ENCODE data around the gene PACC1.

DNA sequence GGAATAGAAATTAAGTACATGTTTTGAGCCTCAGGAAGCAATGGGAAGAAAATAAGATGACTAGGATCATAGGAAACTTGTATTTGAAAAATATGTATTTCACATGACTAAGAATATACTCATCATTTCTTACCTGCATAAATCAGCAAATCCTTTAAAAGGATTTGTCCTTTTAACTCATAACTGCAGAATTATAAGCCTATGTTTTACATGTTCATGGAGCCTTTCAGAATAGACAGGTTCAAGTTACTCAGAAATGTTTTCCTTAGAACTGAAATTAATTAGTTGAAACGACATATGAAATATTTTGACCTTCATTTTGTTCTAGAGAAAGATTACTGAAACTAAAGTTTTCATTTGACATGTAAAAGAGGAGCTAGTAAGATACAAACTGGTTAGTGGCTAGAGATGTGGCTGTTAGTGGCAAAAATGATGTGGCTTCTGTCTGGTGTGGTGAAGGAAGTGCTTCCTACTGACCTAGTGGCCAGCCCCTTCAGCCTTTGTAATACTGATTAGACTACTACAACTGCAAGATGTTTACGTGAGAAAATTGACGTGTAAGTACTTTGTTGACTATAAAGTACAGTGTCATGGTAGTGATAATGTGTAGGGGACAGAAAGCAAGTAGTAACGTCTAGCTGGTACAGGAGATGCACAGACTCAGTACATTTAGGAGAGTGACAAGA lies 54.7 kb downstream of the PACC1 start:
- TF ChIP-seq POLR2A (IDR thresholded peaks at IDR 0.05) (no peak), POLR2AphosphoS5 (IDR thresholded peaks at IDR 0.05) (no peak)
- TF ChIP-seq, protein P1, sequence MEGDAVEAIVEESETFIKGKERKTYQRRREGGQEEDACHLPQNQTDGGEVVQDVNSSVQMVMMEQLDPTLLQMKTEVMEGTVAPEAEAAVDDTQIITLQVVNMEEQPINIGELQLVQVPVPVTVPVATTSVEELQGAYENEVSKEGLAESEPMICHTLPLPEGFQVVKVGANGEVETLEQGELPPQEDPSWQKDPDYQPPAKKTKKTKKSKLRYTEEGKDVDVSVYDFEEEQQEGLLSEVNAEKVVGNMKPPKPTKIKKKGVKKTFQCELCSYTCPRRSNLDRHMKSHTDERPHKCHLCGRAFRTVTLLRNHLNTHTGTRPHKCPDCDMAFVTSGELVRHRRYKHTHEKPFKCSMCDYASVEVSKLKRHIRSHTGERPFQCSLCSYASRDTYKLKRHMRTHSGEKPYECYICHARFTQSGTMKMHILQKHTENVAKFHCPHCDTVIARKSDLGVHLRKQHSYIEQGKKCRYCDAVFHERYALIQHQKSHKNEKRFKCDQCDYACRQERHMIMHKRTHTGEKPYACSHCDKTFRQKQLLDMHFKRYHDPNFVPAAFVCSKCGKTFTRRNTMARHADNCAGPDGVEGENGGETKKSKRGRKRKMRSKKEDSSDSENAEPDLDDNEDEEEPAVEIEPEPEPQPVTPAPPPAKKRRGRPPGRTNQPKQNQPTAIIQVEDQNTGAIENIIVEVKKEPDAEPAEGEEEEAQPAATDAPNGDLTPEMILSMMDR (IDR thresholded peaks at IDR 0.05), result no peak

Data from breast epithelium (tissue), 3 donors.